ENCODE measurements around the gene TRRAP. TPM values are rescaled to one million over a fixed set of nuclear protein-coding genes. Genes with fewer than 3 reads are reported as not detected.

TRRAP gene
- total RNA-seq, 3 donors from 2014 or later = 24.6 to 39.0 (median 38.9) TPM

GRCh38 chr7:98862716-98863420 is 15.5 kb upstream of the TRRAP start:
- DNase-seq (ENCODE audit: low spot score in 2 of 2) = no peak
- Histone ChIP-seq H3K36me3 (no peaks in the 10 kb centered on the region), H3K27me3 (no peaks in the 10 kb centered on the region), H3K4me3 (no peak overlapping the region), H3K4me1 (no peaks in the 10 kb centered on the region), H3K9me3 (no peaks in the 10 kb centered on the region), H3K27ac (no peak overlapping the region)
- TF ChIP-seq POLR2A (IDR thresholded peaks at IDR 0.05) (no peak), CTCF (IDR thresholded peaks at IDR 0.05) (no peak), POLR2AphosphoS5 (IDR thresholded peaks at IDR 0.05) (no peak)
- intact Hi-C loops (cut with DNase I; ENCODE audit: low total_unique reads) = no loop called here

GRCh38 chr7:98863601-98864000 is 14.7 kb upstream of the TRRAP start:
- no peaks in the 10 kb centered on the region for H3K4me1 ChIP-seq
- intact Hi-C loops (cut with DNase I; ENCODE audit: low total_unique reads) = no loop called here
- H3K27me3 ChIP-seq = no peaks in the 10 kb centered on the region
- no peaks in the 10 kb centered on the region for H3K9me3 ChIP-seq
- H3K36me3 ChIP-seq = no peaks in the 10 kb centered on the region
- no peak for DNase-seq (ENCODE audit: low spot score in 2 of 2)
- H3K4me3 ChIP-seq = no peak overlapping the region
- TF ChIP-seq CTCF (IDR thresholded peaks at IDR 0.05) (no peak), POLR2AphosphoS5 (IDR thresholded peaks at IDR 0.05) (no peak), POLR2A (IDR thresholded peaks at IDR 0.05) (no peak)
- H3K27ac ChIP-seq = no peak overlapping the region

- no peak for DNase-seq (ENCODE audit: low spot score in 2 of 2)
- Histone ChIP-seq H3K4me1 (no peaks in the 10 kb centered on the region), H3K9me3 (no peaks in the 10 kb centered on the region), H3K4me3 (no peak overlapping the region), H3K27ac (no peak overlapping the region), H3K27me3 (peaks cover 0 to 7% of the 10 kb centered on the region in 2 donors), H3K36me3 (no peaks in the 10 kb centered on the region)
- no peak for TF ChIP-seq CTCF (IDR thresholded peaks at IDR 0.05)
- TF ChIP-seq POLR2AphosphoS5 (IDR thresholded peaks at IDR 0.05) = no peak
- no peak for TF ChIP-seq POLR2A (IDR thresholded peaks at IDR 0.05)
- intact Hi-C loops (cut with DNase I; ENCODE audit: low total_unique reads) = no loop called here
Observed at GRCh38 chr7:98864731-98865453, 13.4 kb upstream of the TRRAP start.

GRCh38 chr7:98866351-98866750 is 12.0 kb upstream of the TRRAP start:
- TF ChIP-seq POLR2AphosphoS5 (IDR thresholded peaks at IDR 0.05) = no peak
- no peak for TF ChIP-seq POLR2A (IDR thresholded peaks at IDR 0.05)
- no peak for TF ChIP-seq CTCF (IDR thresholded peaks at IDR 0.05)
- DNase-seq (ENCODE audit: low spot score in 2 of 2) = no peak
- Histone ChIP-seq H3K4me1 (no peaks in the 10 kb centered on the region), H3K27me3 (peaks cover 0 to 9% of the 10 kb centered on the region in 2 donors), H3K9me3 (no peaks in the 10 kb centered on the region), H3K27ac (no peak overlapping the region), H3K36me3 (no peaks in the 10 kb centered on the region), H3K4me3 (no peak overlapping the region)
- intact Hi-C loops (cut with DNase I; ENCODE audit: low total_unique reads) = no loop called here

- H3K27me3 ChIP-seq = peaks cover 0 to 12% of the 10 kb centered on the region in 2 donors
- DNase-seq (ENCODE audit: low spot score in 2 of 2) = no peak
Observed at GRCh38 chr7:98866765-98867164, 11.6 kb upstream of the TRRAP start.

More at GRCh38 chr7:98866765-98867164, 11.6 kb upstream of the TRRAP start:
- no peak overlapping the region for H3K27ac ChIP-seq
- intact Hi-C loops (cut with DNase I; ENCODE audit: low total_unique reads) = no loop called here
- H3K4me1 ChIP-seq = no peaks in the 10 kb centered on the region
- H3K4me3 ChIP-seq = no peak overlapping the region
- H3K36me3 ChIP-seq = no peaks in the 10 kb centered on the region
- TF ChIP-seq POLR2AphosphoS5 (IDR thresholded peaks at IDR 0.05) = no peak
- TF ChIP-seq CTCF (IDR thresholded peaks at IDR 0.05) = no peak
- TF ChIP-seq POLR2A (IDR thresholded peaks at IDR 0.05) = no peak
- H3K9me3 ChIP-seq = no peaks in the 10 kb centered on the region
